LHCN-M2 (cell line): Measurements from ENCODE around the gene RPA1. TPM values are rescaled to one million over a fixed set of nuclear protein-coding genes. Genes with fewer than 3 reads are reported as not detected.
A peak's percentile ranks its signal among the peaks of the same experiment; 100 is the strongest.
"Not testable (repeated sequence)": the region's sequence is repeated elsewhere in the genome, so short reads cannot be mapped to it uniquely, and the experiment has no call there.

Experiments
- DNase-seq: peaks from one replicate; pipeline ENCODE4 v3.0.0-alpha.2; 2012; ENCODE audit warnings: low read depth
- polyA plus RNA-seq: library from polyadenylated mRNA; unstranded; fragments of >200 nt; gene quantifications from one replicate; pipeline ENCODE4 v1.2.1, GENCODE V29; 2012; ENCODE audit warnings: missing spikeins
- total RNA-seq: library from RNA; depleted of rRNA; stranded (reverse); fragments of >200 nt; gene quantifications from 2 replicates; pipeline ENCODE4 v1.2.3, GENCODE V29; 2014; rRNA removed

Gene RPA1
- total RNA-seq: 19.3 and 28.1 TPM in 2 replicates
- 57.9 TPM for polyA plus RNA-seq

DNA sequence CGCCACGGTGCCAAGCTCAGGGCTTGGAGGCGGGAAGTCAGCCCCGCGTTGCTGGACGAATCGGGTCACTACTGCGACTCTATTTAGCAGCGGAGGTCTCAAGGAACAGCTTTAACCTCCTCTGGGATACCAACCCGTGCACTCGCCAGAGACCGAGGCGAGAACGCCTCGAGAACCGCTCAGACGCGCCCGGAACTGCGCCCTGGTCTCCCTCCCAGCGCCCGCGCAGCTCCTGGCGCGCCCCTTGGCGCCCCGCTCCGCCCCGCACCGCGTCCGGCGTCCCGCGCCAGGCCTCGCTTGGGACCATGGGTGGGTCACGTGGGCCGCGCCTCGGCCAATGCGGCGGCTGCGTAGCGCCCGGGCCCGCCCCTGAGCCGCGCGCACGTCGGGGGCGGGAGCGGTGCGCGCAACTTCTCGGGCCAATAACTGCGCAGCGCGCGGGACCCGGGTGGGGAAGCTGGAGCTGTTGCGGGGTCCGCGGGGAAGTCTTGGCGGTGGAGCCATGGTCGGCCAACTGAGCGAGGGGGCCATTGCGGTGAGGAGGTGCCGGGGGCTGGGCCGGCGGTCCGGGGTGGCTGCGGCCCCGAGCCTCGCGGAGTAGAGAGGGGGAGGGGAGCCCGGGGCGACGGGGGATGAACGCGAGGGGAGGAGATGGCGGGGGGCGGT is at the start of gene RPA1, which contains the start of gene SMYD4:
RPA1 (plus strand) TSS at position 414 of the 666 bp plus-strand sequence; CDS start at position 503, 89 bp downstream.
SMYD4 (minus strand) TSS at position 311 of the 666 bp plus-strand sequence. CDS start 1,908 bp downstream, outside the sequence.
- peak; percentile 81 for DNase-seq

DNA sequence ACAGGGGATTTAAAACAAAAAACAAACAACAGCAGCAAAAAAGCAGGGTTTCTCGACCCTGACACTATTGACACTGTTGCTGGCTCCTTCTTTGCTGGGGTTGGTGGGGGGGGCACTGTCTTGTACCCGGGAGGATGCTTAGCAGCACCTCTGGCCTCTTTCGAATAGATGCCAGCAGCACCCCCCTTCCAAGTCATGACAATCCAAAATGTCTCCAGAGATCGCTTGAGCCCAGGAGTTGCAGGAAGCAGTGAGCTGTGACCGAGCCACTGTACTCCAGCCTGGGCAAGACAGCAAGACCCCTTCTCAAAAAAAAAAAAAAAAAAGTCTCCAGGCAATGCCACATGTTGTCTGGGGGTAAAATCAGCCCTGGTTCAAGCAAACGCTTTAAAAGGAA is 47.6 kb upstream of the RPA1 start:
- DNase-seq: no peak

DNA sequence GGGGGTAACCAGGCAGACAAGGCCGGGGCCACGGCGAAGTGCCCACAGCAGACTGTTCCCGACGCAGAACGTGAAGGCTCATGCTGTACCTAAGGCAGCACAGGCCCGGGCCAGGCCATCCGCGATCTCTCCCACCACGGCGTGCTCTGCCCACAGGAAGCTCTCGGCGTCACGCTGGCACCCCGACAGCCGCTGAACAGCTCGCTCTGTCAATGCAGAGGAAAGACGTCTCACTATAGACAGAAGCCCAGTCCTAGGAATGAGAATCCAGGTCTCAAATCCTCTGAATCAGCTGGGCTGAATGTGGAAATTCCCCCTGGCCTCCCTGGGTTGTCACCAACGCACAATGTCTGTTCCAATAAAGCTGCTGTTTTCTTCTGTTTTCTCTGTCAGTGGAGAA is 46.5 kb upstream of the RPA1 start:
- no peak for DNase-seq

DNA sequence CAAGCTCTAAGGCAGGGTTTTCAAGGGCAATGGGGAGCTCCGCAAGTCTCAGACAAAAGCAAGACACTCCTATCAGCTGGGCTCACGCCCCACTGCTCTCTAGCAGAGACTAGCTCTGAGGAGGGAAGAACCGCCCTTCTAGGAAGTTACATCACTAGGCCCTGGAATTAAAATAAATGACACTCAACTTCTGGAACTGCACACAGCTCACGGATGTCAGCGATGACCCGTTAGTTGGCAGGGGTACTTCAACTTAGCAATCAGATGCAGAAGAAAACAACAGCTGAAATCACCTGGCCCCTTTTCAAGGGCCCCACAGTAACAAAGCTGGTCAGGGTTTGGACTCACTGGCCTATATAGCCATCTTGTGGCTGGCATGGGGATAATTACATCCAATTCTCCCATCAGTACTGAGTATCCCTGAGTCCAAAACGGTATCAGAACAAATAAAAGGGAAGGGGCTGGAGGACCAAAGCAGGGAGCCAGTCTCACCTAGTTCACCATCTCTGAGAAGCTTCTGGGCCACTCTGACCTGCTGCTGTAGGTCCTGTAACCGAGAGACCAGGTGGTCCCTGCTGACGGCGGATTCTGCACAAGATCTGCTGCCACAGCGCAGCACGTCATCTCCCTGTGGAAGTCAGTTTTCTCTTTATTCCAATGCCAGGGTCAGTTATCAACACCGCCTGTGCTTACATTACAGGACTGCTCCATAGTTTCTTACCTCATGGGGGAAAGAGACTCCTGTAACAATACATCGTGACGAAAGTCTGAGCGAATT is 45.8 kb upstream of the RPA1 start:
- peak; percentile 99 for DNase-seq

DNA sequence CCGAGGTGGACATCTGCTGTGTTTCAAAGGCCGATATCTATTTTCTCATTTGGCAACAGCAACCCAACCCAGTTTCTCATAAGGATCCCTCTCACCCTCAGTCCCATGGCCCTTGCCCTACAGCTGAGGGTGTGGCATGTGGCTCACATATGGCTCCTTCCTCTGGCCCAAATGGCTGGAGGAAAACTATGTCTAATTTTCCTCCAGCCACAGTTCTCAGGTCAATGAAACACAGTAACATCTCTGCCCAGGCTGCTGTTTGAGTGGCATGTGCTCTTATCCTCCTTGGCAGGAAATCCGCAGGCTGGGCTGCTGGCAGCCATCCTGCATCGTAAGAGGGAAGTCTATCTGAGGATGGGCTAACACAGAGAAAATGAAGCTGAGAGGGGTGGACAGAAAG is 43.9 kb upstream of the RPA1 start:
- no peak for DNase-seq

DNA sequence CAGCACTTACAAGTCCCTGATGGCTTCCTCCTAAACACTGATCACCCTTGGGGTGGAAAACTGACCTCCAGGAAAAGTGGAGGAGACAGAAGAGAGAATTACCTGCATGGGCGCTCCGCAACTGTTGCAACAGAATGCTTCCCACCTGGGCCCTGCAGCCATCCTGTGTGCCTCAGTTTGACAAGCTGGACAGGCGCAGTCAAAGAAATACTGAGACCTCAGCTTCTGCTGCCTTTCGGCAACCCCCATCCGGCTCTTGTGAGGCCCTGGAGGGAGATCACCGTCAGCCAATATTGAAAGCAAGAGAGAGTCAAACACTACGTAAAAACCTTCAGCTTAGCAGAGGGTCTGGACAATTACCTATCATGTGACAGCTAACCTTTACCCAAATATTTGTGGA is 43.1 kb upstream of the RPA1 start:
- no peak for DNase-seq

DNA sequence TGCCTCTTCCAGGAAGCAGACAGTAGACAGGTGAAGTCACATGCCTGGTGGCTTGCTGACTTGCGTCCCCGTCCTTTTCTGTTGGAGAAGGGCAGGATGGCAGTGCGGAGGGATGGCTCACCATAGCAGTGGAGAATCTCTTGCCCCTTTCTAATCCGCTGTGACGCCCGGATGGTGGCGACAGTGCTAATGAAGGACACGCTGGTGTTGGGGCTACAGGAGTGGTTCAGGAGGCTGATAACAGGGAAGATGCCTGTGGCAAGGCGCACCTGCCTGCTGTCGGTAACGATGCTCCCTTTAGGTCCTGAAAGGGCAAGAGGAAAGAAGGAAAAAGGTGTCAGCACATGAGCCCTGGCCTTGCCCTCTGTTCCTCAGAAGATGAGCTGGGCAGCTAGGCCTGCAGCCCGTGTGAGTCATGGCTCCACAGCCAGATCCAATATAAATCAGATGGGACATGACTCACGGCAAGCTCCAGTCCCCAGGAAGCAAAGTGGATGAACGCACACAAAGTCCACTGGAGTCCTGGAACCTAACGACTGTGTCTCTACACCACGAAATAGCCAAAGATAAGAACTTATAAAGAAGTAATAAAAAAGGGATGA is 42.4 kb upstream of the RPA1 start:
- DNase-seq: peak; percentile 94

DNA sequence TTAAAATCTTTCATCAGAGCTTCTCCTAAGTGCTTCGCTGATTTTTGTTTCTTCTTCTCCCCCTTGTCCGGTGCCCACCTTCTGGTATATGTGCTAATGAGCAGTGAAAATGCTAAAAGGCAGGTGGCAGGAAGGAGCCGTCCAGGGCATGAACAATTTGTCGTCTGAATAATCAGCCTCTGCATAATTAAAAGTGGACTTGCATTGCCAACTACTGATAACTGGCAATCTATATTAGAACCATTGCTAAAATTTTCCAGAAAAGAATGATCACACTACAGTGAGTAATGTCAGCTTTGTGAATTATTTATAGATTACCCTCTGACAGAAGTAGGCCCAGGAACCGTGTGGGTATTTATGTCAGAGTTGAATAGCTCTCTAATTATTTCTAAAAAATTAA is 39.9 kb upstream of the RPA1 start:
- no peak for DNase-seq

DNA sequence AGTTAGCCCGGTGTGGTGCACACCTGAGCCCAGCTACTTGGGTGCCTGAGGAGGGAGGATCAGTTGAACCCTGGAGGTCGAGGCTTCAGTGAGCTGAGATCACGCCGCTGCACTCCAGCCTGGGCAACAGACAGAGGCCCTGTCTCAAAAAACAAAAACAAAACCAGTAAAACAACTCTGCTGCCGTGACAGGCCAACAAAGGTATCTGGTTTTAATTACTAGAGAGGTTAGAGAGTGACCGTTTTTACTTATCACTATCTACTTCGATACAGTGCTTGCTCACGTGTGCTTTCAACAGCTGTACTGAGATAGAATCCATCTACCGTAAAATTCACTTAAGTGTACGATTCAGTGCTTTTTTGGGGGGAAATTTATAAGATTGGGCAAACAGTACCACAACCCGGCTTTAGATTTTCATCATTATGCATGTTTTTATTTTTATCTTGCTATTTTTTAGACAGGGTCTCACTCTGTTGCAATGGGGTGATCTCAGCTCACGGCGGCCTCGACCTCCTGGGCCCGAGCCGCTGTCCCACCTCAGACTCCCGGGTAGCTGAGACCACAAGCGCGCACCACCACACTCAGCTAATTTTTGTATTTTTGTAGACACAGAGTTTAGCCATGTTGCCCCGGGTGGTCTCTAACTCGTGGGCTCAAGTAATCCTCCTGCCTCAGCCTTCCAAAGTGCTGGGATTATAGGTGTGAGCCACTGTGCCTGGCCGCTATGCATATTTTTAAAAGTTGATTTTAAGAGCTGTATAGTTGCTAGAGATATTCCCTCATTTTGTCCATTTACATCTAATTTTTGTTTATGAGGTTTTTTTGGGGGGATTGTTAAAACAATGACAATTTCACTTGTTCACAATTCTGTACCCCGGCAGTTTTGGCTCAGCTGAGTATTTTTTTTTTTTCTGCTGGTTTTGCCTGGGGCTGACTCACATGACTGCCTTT is 37.0 kb upstream of the RPA1 start:
- no peak for DNase-seq

DNA sequence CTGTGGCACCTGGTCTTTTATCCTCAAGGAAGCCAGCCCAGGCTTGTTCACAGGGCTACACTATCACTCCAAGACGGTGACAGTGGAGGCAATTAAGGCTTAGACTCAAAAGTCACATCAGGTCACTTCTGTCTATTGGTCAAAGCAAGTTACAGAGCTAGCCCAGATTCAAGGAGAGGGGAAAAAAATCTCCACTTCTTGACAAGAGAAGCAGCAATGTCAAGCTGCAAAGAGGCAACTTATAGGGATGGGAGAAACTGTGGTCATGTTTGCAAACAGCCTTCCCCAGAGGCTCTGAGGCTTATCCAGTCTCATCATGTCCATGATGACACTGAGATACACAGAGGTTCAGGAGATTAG is 36.4 kb upstream of the RPA1 start:
- DNase-seq: no peak

DNA sequence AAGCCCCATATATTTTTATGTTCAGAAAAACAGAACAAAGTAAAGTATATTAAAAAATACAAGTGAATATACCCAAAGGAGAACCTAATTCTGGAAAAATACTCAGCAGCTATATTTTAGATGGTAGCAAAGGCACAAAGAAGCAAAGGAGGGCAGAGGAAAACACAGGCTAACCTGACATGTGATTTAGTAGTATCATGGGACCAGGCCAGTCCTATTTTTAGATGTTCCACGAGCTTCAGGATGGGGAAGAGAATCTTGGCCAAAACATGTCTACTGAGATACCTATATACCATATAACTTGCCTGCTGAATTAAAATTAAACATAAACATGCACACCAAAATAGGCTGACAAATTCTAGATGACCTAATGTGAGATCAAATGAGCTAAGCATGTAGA is 33.0 kb upstream of the RPA1 start:
- no peak for DNase-seq

DNA sequence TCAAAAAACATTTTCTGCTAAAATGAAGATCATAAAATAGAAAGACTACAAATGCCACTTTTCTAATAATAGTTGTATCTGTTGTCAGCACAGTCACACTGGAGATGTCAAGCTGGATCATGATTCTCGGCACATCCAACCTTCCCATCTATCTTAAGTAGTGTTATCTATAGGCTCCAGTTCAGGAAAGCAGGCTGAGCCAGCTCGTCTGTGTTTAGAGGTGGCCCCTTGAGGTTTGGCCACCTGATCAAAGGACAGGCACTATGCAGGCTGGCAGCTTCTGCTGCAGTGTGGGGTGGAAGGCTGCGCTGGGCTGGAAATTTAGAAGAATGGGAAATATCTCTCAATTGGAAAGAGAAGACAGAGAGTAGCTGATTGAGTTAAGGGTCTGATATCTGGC is 32.5 kb upstream of the RPA1 start:
- DNase-seq: no peak

DNA sequence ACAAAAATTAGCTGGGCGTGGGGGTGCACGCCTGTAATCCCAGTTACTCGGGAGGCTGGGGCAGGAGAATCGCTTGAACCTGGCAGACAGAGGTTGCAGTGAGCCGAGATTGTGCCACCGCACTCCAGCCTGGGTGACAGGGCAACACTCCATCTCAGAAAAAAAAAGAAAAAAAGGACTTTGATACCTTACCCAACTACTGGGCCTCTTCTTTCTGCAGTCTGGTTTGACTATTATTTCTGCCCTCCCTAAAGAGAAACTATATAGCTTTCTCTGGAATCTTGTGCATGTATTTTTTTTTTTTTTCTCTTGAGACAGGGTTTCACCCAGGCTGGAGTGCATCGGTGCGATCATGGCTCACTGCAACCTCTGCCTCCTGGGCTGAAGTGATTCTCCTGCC is 32.0 kb upstream of the RPA1 start:
- not testable (repeated sequence) for DNase-seq

DNA sequence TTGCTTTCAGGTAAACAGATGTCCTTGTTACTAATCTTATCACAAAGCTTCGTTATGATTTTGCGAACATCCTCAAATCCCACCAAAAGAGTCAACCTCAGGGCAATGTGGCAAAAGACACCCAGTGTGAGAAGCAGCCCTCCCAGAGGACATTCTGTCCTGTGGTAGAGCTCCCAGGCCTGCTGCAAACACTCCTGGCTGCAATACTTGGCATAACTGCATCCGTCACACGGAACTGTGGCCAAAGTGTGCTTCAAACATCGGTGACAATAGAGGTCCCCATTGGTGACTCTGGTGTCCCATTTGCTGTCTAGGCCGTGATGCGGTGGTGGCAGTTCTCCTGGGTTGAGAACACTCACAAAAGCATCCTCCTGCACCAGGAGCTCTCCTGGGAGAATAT is 29.6 kb upstream of the RPA1 start:
- DNase-seq: no peak

DNA sequence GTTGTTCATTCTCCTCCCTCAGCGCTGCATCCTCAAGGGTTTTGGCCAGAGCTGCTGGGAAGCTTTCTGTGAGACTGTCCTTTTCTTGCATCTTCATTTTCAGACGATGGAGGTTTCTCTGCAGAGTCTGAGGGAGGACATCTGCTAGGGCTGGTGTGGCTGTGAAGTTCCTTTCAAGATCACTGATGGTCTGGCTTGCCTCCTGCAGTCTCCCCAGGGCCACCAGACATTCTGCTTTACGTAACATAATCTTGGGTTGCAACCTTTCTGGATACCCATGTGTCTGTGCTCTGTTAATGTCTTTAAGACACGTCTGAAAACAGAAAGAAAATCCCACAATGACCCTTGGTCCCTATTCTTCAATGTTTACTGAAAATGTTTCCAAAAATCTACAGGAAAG is 29.1 kb upstream of the RPA1 start:
- DNase-seq: no peak

DNA sequence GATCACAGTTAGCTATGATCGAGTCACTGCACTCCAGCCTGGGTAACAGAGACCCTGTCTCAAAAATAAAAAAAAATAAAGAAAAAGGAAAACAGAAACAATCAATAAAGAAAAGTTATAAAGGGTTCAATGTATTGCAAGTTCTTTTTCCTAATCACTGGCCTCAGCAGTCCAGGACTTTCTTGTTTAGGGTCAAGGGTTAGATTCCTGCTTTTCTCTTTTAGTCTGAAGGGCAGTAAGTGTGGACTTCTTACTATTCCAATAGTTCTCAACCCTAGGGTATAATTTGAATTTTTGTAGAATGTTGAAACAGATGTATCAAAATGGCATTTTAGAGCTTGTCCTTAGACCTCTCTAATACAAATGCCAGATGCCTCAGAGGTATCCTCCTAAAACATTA is 27.4 kb upstream of the RPA1 start:
- no peak for DNase-seq

DNA sequence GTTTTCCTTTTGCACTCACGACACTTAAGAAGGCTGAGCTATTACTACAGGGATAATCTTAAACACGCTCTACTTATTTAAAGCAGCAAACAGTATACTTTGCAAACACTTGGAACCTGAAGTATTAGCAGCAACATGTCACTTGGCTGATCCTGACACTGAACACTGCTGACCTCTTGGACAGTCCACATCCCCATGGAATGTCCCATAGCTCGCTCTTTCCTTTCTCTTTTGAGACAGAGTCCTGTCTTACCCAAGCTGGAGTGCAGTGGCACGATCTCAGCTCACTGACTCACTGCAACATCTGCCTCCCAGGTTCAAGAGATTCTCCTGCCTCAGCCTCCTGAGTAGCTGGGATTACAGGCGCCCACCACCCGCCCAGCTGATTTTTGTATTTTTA is 26.5 kb upstream of the RPA1 start:
- no peak for DNase-seq

DNA sequence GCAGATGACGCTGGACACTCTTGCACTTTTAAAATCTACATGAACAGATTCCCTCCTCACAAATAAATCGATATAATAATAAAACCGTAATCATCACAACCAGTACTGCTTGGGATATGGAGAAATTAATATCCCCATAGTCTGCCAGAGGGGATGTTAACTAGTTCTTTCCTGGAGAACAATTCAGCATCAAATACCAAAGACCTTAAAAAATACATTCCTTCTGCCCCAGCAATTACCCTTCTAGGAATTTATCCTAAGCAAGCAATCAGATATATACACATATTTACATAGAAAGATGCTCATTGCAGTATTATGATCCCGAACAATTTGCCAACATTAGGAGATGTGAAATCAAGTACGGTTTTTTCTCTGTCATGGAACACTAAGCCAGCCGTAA is 21.9 kb upstream of the RPA1 start:
- DNase-seq: no peak

DNA sequence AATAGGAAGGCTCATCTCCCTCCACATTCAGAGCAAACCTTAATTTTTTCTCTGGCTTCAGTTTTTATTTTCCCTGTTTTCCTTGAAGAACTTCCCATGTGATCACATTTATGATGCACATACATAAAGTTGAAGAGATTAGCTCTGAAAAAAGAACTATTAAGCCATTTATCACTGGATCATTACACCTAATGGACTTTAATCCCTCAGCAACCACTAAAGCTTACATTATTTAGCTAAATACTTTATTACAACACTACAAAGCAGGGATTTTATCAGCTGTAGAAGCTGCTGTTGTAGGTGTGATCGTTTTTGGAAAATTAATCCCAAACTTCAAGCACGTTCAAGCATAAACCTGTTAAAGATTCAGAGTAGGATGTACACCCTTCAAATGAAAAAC is 21.2 kb upstream of the RPA1 start:
- DNase-seq: no peak

DNA sequence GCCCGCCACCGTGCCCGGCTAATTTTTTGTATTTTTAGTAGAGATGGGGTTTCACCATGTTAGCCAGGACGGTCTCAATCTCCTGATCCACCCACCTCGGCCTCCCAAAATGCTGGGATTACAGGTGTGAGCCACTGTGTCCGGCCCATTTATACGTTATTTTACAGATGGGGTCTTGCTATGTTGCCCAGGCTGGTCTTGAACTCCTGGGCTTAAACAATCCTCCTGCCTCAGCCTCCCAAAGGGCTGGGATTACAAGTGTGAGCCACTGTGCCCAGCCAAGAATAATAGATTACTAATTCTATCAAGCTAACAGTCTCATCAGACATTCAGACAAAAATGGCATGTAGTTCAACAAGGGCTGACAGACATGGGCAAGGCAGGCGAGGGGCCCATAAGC is 20.0 kb upstream of the RPA1 start:
- DNase-seq: not testable (repeated sequence)

DNA sequence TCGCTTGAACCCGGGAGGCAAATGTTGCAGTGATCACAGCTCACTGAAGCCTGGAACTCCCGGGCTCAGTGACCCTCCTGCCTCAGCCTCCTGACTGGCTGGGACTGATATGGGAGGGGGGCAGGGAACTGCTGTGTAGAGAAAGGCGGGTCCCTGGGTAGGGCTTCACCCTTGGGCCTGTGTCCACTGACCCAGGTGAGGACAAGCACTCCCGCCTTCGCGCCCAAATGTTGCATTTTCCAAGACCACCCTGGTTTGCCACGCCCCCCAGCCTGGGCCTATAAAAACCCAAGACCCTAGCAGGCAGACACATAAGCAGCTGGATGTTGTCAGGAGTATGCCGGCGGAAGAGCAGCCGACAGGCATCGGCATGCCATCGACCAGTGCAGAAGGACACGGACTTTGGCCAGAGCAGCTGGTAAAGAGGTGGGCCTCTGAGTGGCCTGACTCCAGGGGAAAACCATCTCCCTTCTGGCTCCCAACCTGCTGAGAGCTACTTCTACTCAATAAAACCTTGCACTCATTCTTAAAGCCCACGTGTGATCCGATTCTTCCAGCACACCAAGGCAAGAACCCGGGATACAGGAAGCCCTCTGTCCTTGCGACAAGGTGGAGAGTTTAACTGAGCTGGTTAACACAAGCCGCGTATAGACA is 19.2 kb upstream of the RPA1 start:
- no peak for DNase-seq
